Common myeloid progenitor, CD34-positive (primary cell): Measurements from ENCODE around the gene VTA1.

Source experiments
- CTCF ChIA-PET: fragments of 350-600 bp; sonication (Branson Sonifier 250); formaldehyde crosslinking; loops from one replicate; lab custom pipeline; 2021; ENCODE audit warnings: antibody characterized with exemption; lab: Charles Lee
- POLR2A ChIA-PET: fragments of 350-600 bp; sonication (Branson Sonifier 250); formaldehyde crosslinking; loops from one replicate; lab custom pipeline; 2021; ENCODE audit warnings: antibody characterized with exemption; lab: Charles Lee
- DNase-seq, 3 donors: peaks; one replicate each; pipeline versions ENCODE4 v3.0.0 to v3.0.0-alpha.2; 2013
- H3K27ac ChIP-seq, 2 experiments: 1 replicate in 1 of 2; 2 replicates in 1 of 2; pipeline ENCODE4 v1.7.0; 2013; ENCODE audit warnings: inconsistent platforms in 2 of 2, low read length in 2 of 2, mild to moderate bottlenecking in 2 of 2, low read depth in 1 of 2, moderate library complexity in 1 of 2; ENCODE audit not compliant: severe bottlenecking in 2 of 2, insufficient read depth in 1 of 2, poor library complexity in 1 of 2
- H3K27me3 ChIP-seq, 5 experiments: replicated peaks in 2 of 5; 1 replicate in 3 of 5; 2 replicates in 2 of 5; pipeline versions ENCODE4 v1.6.1 to v1.7.0; 2013; ENCODE audit warnings: low read length in 4 of 5, mild to moderate bottlenecking in 2 of 5, moderate library complexity in 2 of 5, inconsistent platforms in 1 of 5; ENCODE audit not compliant: insufficient read depth in 5 of 5, control insufficient read depth in 4 of 5
- H3K36me3 ChIP-seq, 4 experiments: 1 replicate in 2 of 4; 2 replicates in 2 of 4; pipeline versions ENCODE4 v1.6.1 to v1.7.0; 2013; ENCODE audit warnings: low read length in 3 of 4, control low read depth in 1 of 4, mild to moderate bottlenecking in 1 of 4; ENCODE audit not compliant: control insufficient read depth in 4 of 4, insufficient read depth in 4 of 4
- H3K4me1 ChIP-seq, 4 experiments: 1 replicate in 3 of 4; 2 replicates in 1 of 4; pipeline versions ENCODE4 v1.6.1 to v1.7.1; 2013; ENCODE audit warnings: low read length in 3 of 4, mild to moderate bottlenecking in 3 of 4, control low read depth in 1 of 4, inconsistent platforms in 1 of 4, moderate library complexity in 1 of 4; ENCODE audit not compliant: control insufficient read depth in 4 of 4, insufficient read depth in 4 of 4; ENCODE audit errors: control extremely low read depth in 1 of 4
- H3K4me3 ChIP-seq, 7 experiments: 1 replicate in 4 of 7; 2 replicates in 3 of 7; pipeline versions ENCODE4 v1.5.1 to v1.7.0; 2013; ENCODE audit warnings: mild to moderate bottlenecking in 7 of 7, low read length in 6 of 7, moderate library complexity in 6 of 7, inconsistent platforms in 2 of 7, low read depth in 2 of 7, control low read depth in 1 of 7; ENCODE audit not compliant: insufficient read depth in 4 of 7, control insufficient read depth in 1 of 7; ENCODE audit errors: extremely low read depth in 1 of 7
- H3K9me3 ChIP-seq, 5 experiments: 1 replicate in 4 of 5; 2 replicates in 1 of 5; pipeline versions ENCODE4 v1.6.1 to v1.7.1; 2013; ENCODE audit warnings: low read length in 4 of 5, mild to moderate bottlenecking in 2 of 5, inconsistent platforms in 1 of 5, low read depth in 1 of 5, moderate library complexity in 1 of 5; ENCODE audit not compliant: control insufficient read depth in 4 of 5, insufficient read depth in 2 of 5; ENCODE audit errors: control extremely low read depth in 1 of 5
- WGBS: methylation state at CpG from one replicate; pipeline ENCODE4 v1.1.5; 2013; ENCODE audit not compliant: insufficient coverage; 5-methylcytosine and 5-hydroxymethylcytosine counted together

The VTA1 gene

GRCh38 chr6:142265476-142265875 lies 118.4 kb downstream of the VTA1 start:
- Histone ChIP-seq H3K9me3 (peaks cover 0 to 1% (median 0%) of the 10 kb centered on the region in 5 experiments), H3K27ac (no peak overlapping the region), H3K36me3 (no peaks in the 10 kb centered on the region), H3K27me3 (no peaks in the 10 kb centered on the region), H3K4me1 (no peaks in the 10 kb centered on the region), H3K4me3 (no peak overlapping the region)
- no peak for DNase-seq
- ChIA-PET POLR2A (interaction anchor here (0.5 kb wide), 1 partner anchor 48 kb away, joined by 3 read pairs; no protein-coding TSS in a partner anchor), CTCF (interaction anchor here (0.8 kb wide), 1 partner anchor 13 kb away, joined by 3 read pairs; no protein-coding TSS in a partner anchor)
- WGBS: no CpG with 5 or more reads among the region's 1 CpG

DNA sequence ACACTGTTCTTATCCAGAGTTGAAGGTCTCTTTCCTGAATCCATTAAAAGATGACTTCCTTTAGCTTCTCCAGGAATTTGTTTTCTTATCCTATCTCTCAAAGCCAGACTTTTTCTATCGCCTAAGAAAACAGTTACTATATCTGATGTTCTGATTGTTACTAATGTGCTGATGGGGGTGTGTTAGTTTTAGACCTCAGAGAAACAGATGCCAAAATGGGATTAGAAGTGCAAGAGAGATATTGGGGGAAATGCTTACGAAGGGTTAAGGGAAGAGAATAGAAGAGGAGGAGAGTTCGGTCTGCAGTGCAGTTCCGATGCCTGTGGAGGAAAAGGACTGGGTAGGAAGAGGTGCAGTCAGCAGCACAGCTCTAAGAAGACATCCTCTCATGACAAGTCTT lies 119.0 kb downstream of the VTA1 start:
- Histone ChIP-seq H3K4me3 (no peak overlapping the region), H3K27me3 (no peaks in the 10 kb centered on the region), H3K36me3 (no peaks in the 10 kb centered on the region), H3K27ac (no peak overlapping the region), H3K4me1 (no peaks in the 10 kb centered on the region), H3K9me3 (peaks cover 0 to 1% (median 0%) of the 10 kb centered on the region in 5 experiments)
- ChIA-PET CTCF (interaction anchor here (0.8 to 1.3 kb wide), 2 partner anchors 12 to 24 kb away, joined by 3 read pairs; no protein-coding TSS in a partner anchor), POLR2A (no interaction called here)
- DNase-seq: no peak
- WGBS: 100% methylated on average over 2 of the region's 4 CpGs

DNA sequence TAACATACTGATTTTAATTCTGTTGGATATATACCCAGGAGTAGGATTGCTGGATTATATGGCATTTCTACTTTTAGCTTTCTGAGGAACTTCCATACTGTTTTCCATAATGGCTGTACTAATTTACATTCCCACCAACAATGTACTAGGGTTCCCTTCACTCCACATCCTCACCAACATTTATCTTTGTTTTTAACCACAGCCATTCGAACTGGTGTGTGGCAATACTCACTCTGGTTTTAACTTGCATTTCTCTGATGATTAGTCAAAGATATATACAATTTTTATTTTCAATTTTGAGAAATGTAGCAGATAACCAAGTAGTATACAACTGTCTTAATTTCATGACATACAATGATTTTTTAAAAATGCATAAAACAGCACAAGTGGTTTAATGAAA lies 124.4 kb downstream of the VTA1 start:
- no peak for DNase-seq
- H3K36me3 ChIP-seq: no peaks in the 10 kb centered on the region
- no CpG with 5 or more reads among the region's 1 CpG for WGBS
- H3K27ac ChIP-seq: no peak overlapping the region
- H3K27me3 ChIP-seq: no peaks in the 10 kb centered on the region
- CTCF ChIA-PET: interaction anchor here (1.0 kb wide), 1 partner anchor 30 kb away, joined by 3 read pairs; no protein-coding TSS in a partner anchor
- no peaks in the 10 kb centered on the region for H3K4me1 ChIP-seq
- H3K4me3 ChIP-seq: no peak overlapping the region
- POLR2A ChIA-PET: no interaction called here
- no peaks in the 10 kb centered on the region for H3K9me3 ChIP-seq
